Fibroblast of mammary gland (primary cell): ENCODE results near the gene MGRN1.

Source experiments
- DNase-seq: peaks from one replicate; pipeline ENCODE4 v3.0.0-alpha.2; 2010; ENCODE audit warnings: low read depth
- H3K4me3 ChIP-seq: 2 replicates; pipeline ENCODE4 v1.5.1; 2011; ENCODE audit warnings: low read depth, mild to moderate bottlenecking, low read length, moderate library complexity; ENCODE audit not compliant: control insufficient read depth
- CTCF ChIP-seq: conservative IDR thresholded peaks from 2 replicates; pipeline ENCODE4 v1.5.1; 2011; ENCODE audit warnings: low read depth, low read length, inconsistent platforms; ENCODE audit not compliant: control insufficient read depth, insufficient read depth

Gene MGRN1

GRCh38 chr16:4609200-4610010 lies 15.2 kb upstream of the MGRN1 start:
- no peak for DNase-seq
- no peak for TF ChIP-seq CTCF
- H3K4me3 ChIP-seq: no peak overlapping the region

GRCh38 chr16:4610011-4611005 lies 14.3 kb upstream of the MGRN1 start:
- H3K4me3 ChIP-seq: no peak overlapping the region
- no peak for DNase-seq
- no peak for TF ChIP-seq CTCF

- DNase-seq: no peak
- TF ChIP-seq CTCF: no peak
These were observed 13.1 kb upstream of the MGRN1 start for GRCh38 chr16:4611337-4612021.

GRCh38 chr16:4612474-4612931 lies 12.1 kb upstream of the MGRN1 start:
- no peak for DNase-seq
- no peak for TF ChIP-seq CTCF
- no peak overlapping the region for H3K4me3 ChIP-seq

More at GRCh38 chr16:4611337-4612021, 13.1 kb upstream of the MGRN1 start:
- no peak overlapping the region for H3K4me3 ChIP-seq

GRCh38 chr16:4612977-4613635 lies 11.5 kb upstream of the MGRN1 start:
- H3K4me3 ChIP-seq: peak overlapping the region; percentile 66
- DNase-seq: no peak
- TF ChIP-seq CTCF: no peak
